ENCODE data around the gene KIAA1328.
"Not testable (repeated sequence)": the region's sequence is repeated elsewhere in the genome, so short reads cannot be mapped to it uniquely, and the experiment has no call there.

KIAA1328 gene

GRCh38 chr18:37161491-37161890, 332.6 kb downstream of the KIAA1328 start:
- no peak for DNase-seq

GRCh38 chr18:37162551-37162950, 333.6 kb downstream of the KIAA1328 start:
- DNase-seq = no peak

GRCh38 chr18:37163119-37163518, 334.2 kb downstream of the KIAA1328 start:
- DNase-seq = no peak

GRCh38 chr18:37166491-37166890, 337.6 kb downstream of the KIAA1328 start:
- DNase-seq = no peak

- not testable (repeated sequence) for DNase-seq
Observed at GRCh38 chr18:37166966-37167365, 338.0 kb downstream of the KIAA1328 start.

- no peak for DNase-seq
Observed at GRCh38 chr18:37170984-37171383, 342.1 kb downstream of the KIAA1328 start.

GRCh38 chr18:37173384-37173783, 344.5 kb downstream of the KIAA1328 start:
- no peak for DNase-seq

GRCh38 chr18:37175727-37176620, 347.0 kb downstream of the KIAA1328 start:
- DNase-seq = no peak

- DNase-seq = no peak
Observed at GRCh38 chr18:37176621-37176934, 347.7 kb downstream of the KIAA1328 start.

- no peak for DNase-seq
Observed at GRCh38 chr18:37179384-37179783, 350.5 kb downstream of the KIAA1328 start.

- DNase-seq = no peak
Observed at GRCh38 chr18:37180086-37180485, 351.2 kb downstream of the KIAA1328 start.

GRCh38 chr18:37182340-37183135, 353.6 kb downstream of the KIAA1328 start:
- DNase-seq = no peak

- no peak for DNase-seq
Observed at GRCh38 chr18:37184209-37184868, 355.4 kb downstream of the KIAA1328 start.

- no peak for DNase-seq
Observed at GRCh38 chr18:37188016-37188791, 359.3 kb downstream of the KIAA1328 start.

- DNase-seq = no peak
Observed at GRCh38 chr18:37199741-37200140, 370.8 kb downstream of the KIAA1328 start.

- DNase-seq = no peak
Observed at GRCh38 chr18:37207343-37207742, 378.4 kb downstream of the KIAA1328 start.

GRCh38 chr18:37210781-37211180, 381.9 kb downstream of the KIAA1328 start:
- DNase-seq = no peak

GRCh38 chr18:37218022-37218590, 389.2 kb downstream of the KIAA1328 start:
- DNase-seq = no peak

GRCh38 chr18:37219257-37219656, 390.3 kb downstream of the KIAA1328 start:
- DNase-seq = no peak

GRCh38 chr18:37222354-37222998, 393.5 kb downstream of the KIAA1328 start:
- DNase-seq = no peak

GRCh38 chr18:37222999-37223378, 394.1 kb downstream of the KIAA1328 start:
- DNase-seq = no peak

GRCh38 chr18:37225279-37225678, 396.4 kb downstream of the KIAA1328 start:
- no peak for DNase-seq
